GM10847 (cell line): ENCODE measurements around the gene LSP1.
A peak's percentile ranks its signal among the peaks of the same experiment; 100 is the strongest.

Experiments used
- POLR2A ChIP-seq: IDR thresholded peaks from 2 replicates; pipeline ENCODE4 v1.6.1; 2011; ENCODE audit not compliant: insufficient read length; ENCODE audit errors: extremely low read depth

The LSP1 gene

DNA sequence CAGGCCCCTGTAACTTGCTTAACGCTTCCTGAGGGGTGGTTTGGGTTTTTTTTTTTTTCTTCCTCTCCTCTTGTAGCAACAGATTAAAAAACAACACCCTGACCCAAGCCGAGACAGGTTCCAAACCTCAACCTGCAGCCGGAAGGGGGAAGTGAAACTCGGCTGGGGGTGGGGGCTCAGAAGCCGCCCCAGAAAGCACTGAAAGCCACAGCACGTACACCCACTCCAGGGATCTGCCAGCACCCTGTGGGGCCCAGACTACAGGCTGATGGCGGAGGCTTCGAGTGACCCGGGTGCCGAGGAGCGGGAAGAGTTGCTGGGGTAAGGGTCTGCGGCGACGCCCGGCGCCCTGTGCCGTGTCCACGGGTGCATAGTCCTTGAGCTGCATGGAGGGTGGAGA, at the start of gene LSP1:
Gene LSP1, plus strand, starts transcription at position 208 of the 400 bp plus-strand sequence. Its CDS starts 61 bp downstream, at position 269.
- TF ChIP-seq POLR2A: peak; percentile 76

DNA sequence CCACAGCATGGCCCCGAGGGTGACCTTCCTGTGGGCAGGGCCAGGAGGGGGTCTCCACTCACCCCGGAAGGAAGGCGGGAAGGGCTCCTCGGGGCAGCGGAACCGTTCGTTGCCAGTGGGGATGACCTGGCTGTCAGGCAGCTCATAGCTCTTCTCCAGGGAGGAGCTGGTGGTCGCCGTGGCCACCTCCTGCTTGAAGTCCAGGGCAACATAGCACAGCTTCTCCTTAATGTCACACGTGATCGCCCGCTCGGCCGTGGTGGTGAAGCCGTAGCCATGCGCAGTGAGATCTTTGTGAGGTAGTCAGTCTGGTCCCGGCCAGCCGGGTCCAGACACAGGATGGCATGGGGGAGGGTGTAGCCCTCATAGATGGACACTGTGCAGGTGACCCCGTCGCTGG, 49.6 kb upstream of the LSP1 start:
- TF ChIP-seq POLR2A: no peak

DNA sequence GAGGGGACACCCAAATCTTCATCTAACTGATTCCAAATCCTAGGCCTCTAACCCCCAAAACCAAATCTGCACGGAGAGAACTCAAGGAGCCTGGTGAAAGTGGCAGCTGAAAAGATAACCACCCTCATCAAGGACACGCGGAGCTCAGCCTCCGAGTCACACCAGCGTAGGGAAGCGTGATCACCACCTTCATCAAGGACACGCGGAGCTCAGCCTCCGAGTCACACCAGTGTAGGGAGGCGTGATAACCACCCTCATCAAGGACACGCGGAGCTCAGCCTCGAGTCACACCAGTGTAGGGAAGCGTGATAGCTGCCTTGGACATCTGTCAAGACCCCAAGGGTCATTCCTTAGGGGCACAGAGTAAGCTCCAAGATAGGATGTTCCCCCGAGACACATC, 47.4 kb upstream of the LSP1 start:
- TF ChIP-seq POLR2A: no peak

GRCh38 chr11:1807264-1807995, 45.5 kb upstream of the LSP1 start:
- no peak for TF ChIP-seq POLR2A

GRCh38 chr11:1810761-1811160, 42.1 kb upstream of the LSP1 start:
- TF ChIP-seq POLR2A: no peak

DNA sequence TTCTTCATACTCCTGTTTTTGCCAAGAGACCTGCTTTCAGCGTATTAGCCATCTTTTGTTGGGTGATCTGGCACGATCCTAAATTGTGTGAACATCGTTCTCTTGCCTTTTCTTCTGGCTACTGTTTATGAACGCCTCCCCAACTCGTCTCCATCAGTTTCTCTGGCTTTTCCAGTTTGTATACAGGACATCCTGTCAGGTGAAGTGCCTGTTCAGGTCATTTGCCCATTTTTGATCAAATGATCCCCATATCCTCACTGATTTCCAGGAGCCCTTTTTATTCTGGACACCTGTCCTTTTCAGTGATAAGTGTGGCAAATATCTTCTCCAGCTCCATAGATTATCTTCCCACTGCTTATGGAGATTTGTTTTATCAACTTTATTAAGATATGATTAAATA, 40.6 kb upstream of the LSP1 start:
- TF ChIP-seq POLR2A: no peak

DNA sequence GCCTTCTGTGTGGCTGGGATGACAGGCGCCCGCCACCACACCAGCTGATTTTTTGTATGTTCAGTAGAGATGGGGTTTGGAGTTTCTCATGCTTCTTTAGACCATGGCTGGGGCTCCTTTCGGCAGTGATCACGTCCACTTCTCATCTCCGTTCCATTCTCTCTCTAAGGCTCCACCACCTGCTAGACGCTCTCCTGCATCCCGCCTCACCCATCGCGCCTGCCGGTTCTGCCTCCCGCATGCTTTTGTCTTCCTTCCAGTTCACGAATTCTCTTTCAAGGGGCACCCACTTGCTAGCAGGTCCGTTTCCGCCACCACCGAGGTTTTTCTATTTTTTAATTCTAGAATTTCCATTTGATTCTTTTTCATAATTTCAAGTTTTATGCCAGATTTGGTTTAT, 40.1 kb upstream of the LSP1 start:
- TF ChIP-seq POLR2A: no peak

DNA sequence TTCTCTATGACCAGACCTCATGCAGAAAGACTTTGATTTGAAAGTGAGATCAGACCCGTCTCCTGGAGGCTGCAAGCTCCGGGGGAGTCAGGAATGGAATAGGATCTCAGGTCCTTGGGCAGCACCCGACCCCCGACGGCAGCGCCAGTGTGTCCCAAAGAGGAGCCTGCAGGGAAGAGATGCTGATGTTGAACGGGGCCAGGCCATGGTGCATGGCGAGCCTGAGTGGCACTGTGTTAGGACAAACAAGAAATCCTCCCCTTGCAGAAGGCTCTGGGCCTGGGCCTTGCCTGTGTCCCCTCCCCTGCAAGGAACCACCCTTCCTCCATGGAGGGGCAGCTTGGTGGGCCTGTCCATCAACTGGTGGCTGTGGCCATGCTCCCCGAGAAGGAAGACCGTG, 38.2 kb upstream of the LSP1 start:
- TF ChIP-seq POLR2A: no peak

DNA sequence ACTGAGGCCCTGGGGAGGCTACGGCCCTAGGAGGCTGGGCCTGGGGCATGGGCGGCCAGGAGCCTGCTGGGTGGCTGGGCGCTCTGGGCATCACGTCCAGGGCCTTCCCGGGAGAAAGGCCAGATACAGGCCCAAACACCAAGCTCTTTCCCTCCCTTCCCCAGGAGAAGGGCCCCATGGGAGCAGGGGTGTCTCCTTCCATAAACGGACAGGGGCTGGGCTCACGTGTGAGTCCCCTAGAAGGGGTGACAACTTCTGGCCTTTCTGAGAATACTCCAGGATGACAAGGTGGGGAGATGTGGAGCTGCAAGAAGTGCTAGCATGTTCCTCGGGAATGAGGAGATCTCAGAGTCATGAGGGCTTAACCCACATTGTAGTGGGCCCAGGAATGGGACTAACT, 37.6 kb upstream of the LSP1 start:
- no peak for TF ChIP-seq POLR2A

DNA sequence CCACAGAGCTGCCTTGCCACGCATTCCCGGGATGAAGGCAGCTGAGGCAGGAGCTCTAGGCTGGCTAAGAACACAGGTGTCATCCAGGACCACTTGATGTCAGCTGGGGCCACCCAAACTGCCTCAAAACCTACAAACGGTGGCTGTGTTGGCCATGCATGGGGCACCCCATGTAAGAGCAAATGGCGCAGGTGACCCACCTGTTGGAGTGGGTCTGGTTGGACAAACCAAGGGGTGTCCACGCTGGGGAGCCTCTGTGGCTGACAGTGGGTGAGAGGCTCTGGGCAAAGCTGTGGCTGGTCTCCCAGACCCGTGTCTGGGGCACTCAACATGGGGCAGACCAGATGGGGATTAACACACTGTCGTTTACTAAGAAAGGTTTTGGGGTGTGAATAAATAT, 37.1 kb upstream of the LSP1 start:
- no peak for TF ChIP-seq POLR2A

GRCh38 chr11:1817000-1817399, 35.9 kb upstream of the LSP1 start:
- TF ChIP-seq POLR2A: no peak

- no peak for TF ChIP-seq POLR2A
Observed at GRCh38 chr11:1817511-1817910, 35.4 kb upstream of the LSP1 start.

DNA sequence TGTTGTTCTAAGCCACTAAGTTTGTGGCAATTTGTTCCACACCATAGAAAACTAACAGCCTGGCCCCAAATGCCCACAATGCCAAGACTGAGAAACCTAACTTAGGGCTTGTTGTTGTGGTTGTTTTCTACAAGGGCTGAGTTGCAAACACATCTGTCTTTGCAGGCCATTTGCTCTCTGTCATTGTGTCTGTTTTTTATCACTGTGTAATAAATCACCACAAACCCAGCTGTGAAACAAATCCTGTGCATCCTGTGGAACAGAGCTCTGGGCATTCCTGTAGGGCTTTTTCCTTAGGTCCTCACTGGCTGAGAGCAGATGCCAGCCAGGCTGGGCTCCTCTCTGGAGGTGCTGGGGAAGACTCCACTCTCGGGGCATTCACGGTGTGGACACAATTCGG, 33.8 kb upstream of the LSP1 start:
- TF ChIP-seq POLR2A: no peak

- no peak for TF ChIP-seq POLR2A
Observed at GRCh38 chr11:1820463-1821325, 32.2 kb upstream of the LSP1 start.

DNA sequence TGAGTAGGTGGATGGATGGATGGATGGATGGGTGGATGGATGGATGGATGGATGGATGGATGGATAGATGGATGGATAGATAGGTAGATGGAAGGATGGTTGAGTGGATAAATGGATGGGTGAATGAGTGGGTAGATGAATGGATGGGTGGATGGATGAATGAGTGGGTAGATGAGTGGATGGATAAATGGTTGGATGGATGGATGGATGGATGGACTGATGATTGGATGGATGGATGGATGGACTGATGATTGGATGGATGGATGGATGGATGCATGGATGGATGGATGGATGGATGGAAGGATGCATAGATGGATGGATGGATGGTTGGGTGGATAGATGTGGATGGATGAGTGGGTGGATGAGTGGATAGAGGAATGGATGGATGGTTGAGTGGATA, 31.3 kb upstream of the LSP1 start:
- no peak for TF ChIP-seq POLR2A

DNA sequence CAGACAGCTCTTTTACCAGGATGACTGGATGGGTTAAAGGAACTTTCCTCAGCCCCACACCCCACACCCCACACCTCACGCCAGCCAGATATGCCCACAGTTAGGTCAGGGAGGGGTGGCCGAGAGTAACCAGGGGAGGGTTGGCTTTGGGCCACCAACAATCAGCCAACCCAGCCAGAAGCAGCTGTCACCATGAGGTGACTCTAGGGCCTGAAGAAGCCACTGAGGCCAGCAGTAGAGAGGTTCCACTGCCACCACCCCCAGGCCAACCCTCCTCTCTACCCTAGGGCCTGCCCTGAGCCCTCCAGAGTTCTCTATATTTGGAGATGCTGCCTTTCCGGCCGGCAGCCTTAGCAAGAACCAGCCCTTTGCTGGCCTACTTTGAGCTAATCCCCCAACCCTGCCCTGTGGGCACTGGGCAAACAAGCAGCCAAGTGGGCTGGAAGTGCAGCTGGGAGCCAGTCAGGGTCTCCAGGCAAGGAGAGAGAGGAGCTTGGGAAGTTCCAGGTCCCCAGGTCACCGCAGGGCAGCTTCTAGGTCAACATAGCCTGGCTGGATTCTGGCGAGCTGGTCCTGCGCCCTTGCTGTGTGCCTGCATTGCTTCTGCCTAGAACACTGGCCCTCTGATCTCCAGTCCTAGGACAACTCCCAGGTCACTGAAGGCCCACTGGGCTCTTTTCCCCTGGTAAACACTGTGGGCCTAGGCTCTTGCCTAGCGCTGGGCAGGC, 30.1 kb upstream of the LSP1 start:
- TF ChIP-seq POLR2A: no peak
